Right cardiac atrium (tissue), 5 donors: ENCODE data around the gene BMS1. TPM values are rescaled to one million over a fixed set of nuclear protein-coding genes. Genes with fewer than 3 reads are reported as not detected.
A peak's percentile ranks its signal among the peaks of the same experiment; 100 is the strongest.
"Not testable (repeated sequence)": the region's sequence is repeated elsewhere in the genome, so short reads cannot be mapped to it uniquely, and the experiment has no call there.

Experiments
- ATAC-seq, 2 donors: fragments of 200-7000 bp; cut with Tn5 transposase; one replicate each; pipeline versions ENCODE4 v1.8.0 to v1.9.1; 2020; ENCODE audit warnings: moderate library complexity in 2 of 2, mild to moderate bottlenecking in 1 of 2
- DNase-seq, 3 donors: peaks; one replicate each; pipeline ENCODE4 v3.0.0-alpha.2; 2020
- H3K27ac ChIP-seq: one replicate; pipeline ENCODE4 v1.5.1; 2013; ENCODE audit warnings: mild to moderate bottlenecking, low read length, control low read depth, moderate library complexity
- H3K27me3 ChIP-seq: one replicate; pipeline ENCODE4 v1.6.1; 2013; ENCODE audit not compliant: control insufficient read depth, insufficient read depth
- H3K4me1 ChIP-seq: one replicate; pipeline ENCODE4 v1.6.1; 2013; ENCODE audit warnings: low read length; ENCODE audit not compliant: control insufficient read depth, insufficient read depth
- H3K4me3 ChIP-seq: one replicate; pipeline ENCODE4 v1.5.1; 2013; ENCODE audit warnings: low read length, control low read depth
- H3K9me3 ChIP-seq: one replicate; pipeline ENCODE4 v1.6.1; 2013; ENCODE audit warnings: low read length; ENCODE audit not compliant: control insufficient read depth
- WGBS: extraction: QIAGEN DNeasy Blood & Tissue Kit; methylation state at CpG from one replicate; pipeline ENCODE4 v1.1.7; 2013; 5-methylcytosine and 5-hydroxymethylcytosine counted together
- intact Hi-C, 4 donors: fragments of 100-400 bp; cut with DNase I; formaldehyde crosslinking; loops; one replicate each; pipeline versions ENCODE4 v1.11.0 to v1.14.0; 2022 to 2023
- polyA plus RNA-seq: library from polyadenylated mRNA; stranded (reverse); fragments of 200-250 nt; gene quantifications from one replicate; pipeline ENCODE4 v1.2.3, GENCODE V29; 2013
- total RNA-seq, 4 donors: library from RNA; stranded (reverse); fragmentation: NEBNext Ultra II Directional; extraction: Animal tissue kit (Norgen Biotek cat#: 25700); gene quantifications; one replicate each; pipeline ENCODE4 v1.2.1, GENCODE V29; 2021
- donor health status: healthy with polysubstance abuse.
- donor health status: DM: no; HTN: yes; CAD: no.
- donor health status: DM: no; HTN: no; CAD: no.
- donor health status: DM: no; HTN: yes; CAD: no; lungs with severe emphysema.
- donor health status: DM: yes; HTN: yes; CAD: no.

BMS1 gene
- total and polyA plus RNA-seq, 5 donors, result 6.8 to 13.1 (median 11.9) TPM

DNA sequence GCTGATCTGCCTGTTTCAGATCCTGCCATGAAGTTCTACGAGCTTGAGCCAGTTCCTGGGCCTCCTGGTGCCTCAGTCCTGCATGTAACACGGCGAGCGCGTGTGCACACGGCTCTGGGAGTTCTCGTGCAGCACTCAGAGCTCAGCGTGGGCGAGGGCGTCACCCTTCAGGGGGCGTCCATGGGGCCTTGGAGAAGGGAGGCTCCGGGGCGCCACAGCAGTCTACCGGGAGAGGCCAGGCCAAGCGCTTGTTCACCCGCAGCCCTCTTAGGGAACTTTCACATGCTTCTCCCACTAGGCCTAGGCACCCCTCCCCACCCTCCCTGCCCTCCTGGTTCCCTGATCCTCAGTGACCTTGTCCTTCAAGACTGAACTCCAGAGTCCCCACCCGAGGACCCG, 83.1 kb downstream of the BMS1 start:
- no peak overlapping the region for H3K4me3 ChIP-seq
- intact Hi-C loops, result loop anchor here (2.0 to 10.0 kb wide), 4 partner anchors 239 to 242 kb away; no protein-coding TSS in a partner anchor
- WGBS, result 37% methylated on average over 18 of the region's 18 CpGs
- no peak for DNase-seq
- no peak overlapping the region for H3K27ac ChIP-seq
- no peak for ATAC-seq
- no peaks in the 10 kb centered on the region for H3K9me3 ChIP-seq
- no peaks in the 10 kb centered on the region for H3K4me1 ChIP-seq
- H3K27me3 ChIP-seq, result no peaks in the 10 kb centered on the region

DNA sequence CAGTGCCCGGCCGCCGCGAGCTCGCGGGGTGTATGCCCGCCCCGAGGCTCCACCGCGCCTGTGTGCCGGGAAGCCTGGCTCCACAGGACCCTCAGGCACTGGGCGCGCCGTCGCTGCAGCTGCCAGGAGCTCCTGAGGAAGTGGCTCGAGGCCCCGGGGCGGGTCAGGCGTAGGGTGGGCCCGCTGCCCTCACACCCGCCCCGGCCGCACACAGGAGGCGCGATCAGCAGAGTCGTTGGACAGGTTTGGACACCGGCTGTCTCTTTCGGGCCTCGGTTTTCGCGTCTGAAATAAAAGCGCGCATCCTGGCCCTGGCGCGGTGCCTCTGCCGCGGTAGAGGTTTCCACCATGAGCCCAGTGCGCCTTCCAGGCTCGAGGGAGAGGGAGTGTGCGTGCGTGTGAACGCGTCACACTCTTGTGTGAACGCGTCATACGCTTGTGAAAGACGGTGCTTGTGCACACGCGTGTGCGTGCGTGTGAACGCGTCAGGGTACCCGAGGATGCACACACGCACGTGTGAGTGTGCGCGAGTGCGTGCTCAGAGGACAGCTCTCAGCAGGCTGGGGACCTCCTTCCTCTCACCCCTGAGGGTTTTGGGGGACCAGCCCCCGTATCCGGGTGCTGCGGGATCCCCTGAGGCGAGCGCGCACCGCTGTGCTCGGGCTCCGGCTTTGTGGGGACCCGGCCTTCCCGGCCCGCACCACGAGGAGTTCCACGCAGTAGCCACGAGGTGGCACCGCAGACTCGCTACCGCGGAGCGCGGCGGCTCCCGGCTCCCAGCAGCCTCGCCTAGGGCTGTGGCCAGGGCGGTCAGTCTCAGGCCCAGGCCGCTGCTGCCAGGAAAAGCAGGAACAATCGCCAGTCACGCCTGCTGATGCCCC, 83.8 kb downstream of the BMS1 start:
- intact Hi-C loops, result loop anchor here (2.0 to 10.0 kb wide), 4 partner anchors 238 to 241 kb away; no protein-coding TSS in a partner anchor
- Histone ChIP-seq H3K9me3 (no peaks in the 10 kb centered on the region), H3K27me3 (no peaks in the 10 kb centered on the region), H3K27ac (no peak overlapping the region), H3K4me1 (no peaks in the 10 kb centered on the region), H3K4me3 (no peak overlapping the region)
- WGBS, result 1% methylated on average over 87 of the region's 87 CpGs
- ATAC-seq (peak; percentile 100), DNase-seq (peak; percentile 89 to 95 (median 94))

DNA sequence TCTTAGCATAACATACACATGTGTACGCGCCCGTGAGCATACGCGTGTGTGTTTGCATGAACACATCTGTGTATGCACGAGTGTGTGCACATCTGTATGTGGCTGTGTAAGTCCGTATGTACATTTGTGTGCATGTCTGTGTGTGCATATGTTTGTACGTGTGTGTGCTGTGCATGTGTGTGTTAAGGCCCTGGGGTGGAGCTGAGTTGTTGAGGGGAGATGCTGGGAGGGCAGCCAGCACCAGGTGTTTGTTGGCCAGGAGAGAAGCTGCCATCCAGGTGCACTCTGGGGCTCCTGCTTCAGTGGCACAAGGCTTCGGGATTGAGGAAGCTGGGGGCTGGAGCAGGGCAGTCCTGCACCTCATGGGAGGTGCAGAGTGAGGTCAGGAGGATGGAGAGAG, 85.0 kb downstream of the BMS1 start:
- H3K27me3 ChIP-seq, result no peaks in the 10 kb centered on the region
- no peak overlapping the region for H3K4me3 ChIP-seq
- DNase-seq, result no peak
- ATAC-seq, result no peak
- H3K4me1 ChIP-seq, result no peaks in the 10 kb centered on the region
- no peak overlapping the region for H3K27ac ChIP-seq
- 94% methylated on average over 9 of the region's 9 CpGs for WGBS
- no peaks in the 10 kb centered on the region for H3K9me3 ChIP-seq
- intact Hi-C loops, result loop anchor here (2.0 to 10.0 kb wide), 4 partner anchors 237 to 240 kb away; no protein-coding TSS in a partner anchor

DNA sequence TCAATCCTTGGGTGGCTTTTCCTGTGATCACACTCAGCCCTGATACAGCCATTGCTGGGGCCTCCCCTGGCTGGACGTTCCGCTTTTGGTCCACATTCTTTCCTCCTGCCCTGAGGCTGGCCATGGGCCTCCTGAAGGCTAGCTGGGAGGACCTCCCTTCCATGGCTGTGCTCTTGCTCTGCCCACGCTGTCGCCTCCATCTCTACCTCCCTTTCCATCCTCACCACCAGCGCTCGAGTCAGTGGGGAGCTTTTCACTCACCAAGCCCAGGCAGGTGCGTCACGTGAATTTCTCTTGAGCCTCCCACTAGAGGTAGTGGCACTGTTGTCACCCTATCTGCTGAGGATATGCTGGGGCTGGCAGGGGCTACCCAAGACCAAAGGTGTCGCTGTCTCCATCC, 85.9 kb downstream of the BMS1 start:
- no peaks in the 10 kb centered on the region for H3K4me1 ChIP-seq
- no peak overlapping the region for H3K4me3 ChIP-seq
- intact Hi-C loops, result loop anchor here in 2 of 4 donors (5.0 to 10.0 kb wide), 2 partner anchors 236 to 239 kb away; no protein-coding TSS in a partner anchor
- no peak overlapping the region for H3K27ac ChIP-seq
- ATAC-seq, result no peak
- WGBS, result 90% methylated on average over 9 of the region's 9 CpGs
- no peak for DNase-seq
- H3K27me3 ChIP-seq, result no peaks in the 10 kb centered on the region
- H3K9me3 ChIP-seq, result no peaks in the 10 kb centered on the region

DNA sequence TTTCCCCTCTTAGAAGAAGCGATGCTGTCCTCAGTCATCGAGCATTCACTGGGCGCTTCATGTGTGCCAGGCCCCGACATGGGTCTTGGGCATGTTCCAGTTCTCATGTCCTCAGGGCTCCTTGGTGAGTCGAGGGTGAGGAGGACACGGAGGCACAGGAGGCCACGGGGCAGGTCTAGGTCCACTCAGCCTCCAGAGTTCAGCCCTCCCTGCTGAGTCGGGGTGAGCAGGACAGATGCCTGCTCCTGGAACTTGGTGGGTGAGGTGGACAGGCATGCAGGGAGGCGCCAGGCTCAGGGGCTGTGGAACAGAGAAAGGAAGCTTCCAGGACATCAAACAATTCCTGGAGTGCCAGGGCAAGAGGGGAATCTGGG, 87.4 kb downstream of the BMS1 start:
- Histone ChIP-seq H3K4me3 (no peak overlapping the region), H3K4me1 (no peaks in the 10 kb centered on the region), H3K27me3 (no peaks in the 10 kb centered on the region), H3K9me3 (no peaks in the 10 kb centered on the region), H3K27ac (no peak overlapping the region)
- ATAC-seq (no peak), DNase-seq (no peak)
- 92% methylated on average over 9 of the region's 9 CpGs for WGBS
- intact Hi-C loops, result loop anchor here in 3 of 4 donors (5.0 to 10.0 kb wide), 3 partner anchors 227 to 237 kb away; no protein-coding TSS in a partner anchor

DNA sequence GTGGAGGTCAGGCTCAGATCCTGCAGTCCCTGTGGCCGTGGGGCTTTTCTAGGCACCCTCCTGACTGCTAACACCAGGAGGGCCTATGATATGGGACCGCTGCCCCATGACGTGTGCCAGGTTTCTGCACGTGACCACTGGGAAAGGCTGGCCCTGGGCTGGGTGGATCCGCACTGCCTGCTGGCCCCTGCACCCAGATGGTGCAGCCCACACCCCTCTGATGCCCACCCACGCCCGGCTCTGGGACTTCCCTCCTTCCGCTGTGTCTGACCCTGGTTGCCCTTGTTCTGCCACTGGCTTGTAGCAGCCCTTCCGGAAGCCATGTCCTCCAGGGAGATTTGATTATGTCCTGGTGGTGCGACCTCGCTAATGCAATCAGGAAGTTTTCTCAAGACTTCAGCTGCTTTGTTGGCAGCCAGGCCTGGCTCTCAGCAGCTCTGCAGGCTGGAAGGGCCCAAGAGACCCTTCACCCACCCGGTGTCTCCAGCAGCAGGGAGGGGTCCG, 88.6 kb downstream of the BMS1 start:
- not testable (repeated sequence) for H3K4me3 ChIP-seq, H3K9me3 ChIP-seq, H3K27ac ChIP-seq, H3K4me1 ChIP-seq, ATAC-seq, H3K27me3 ChIP-seq
- DNase-seq, result peak; percentile 57 to 85 (median 80)
- 33% methylated on average over 13 of the region's 13 CpGs for WGBS
- intact Hi-C loops, result loop anchor here in 1 of 4 donors (5.0 kb wide), 1 partner anchor 226 kb away; no protein-coding TSS in a partner anchor

DNA sequence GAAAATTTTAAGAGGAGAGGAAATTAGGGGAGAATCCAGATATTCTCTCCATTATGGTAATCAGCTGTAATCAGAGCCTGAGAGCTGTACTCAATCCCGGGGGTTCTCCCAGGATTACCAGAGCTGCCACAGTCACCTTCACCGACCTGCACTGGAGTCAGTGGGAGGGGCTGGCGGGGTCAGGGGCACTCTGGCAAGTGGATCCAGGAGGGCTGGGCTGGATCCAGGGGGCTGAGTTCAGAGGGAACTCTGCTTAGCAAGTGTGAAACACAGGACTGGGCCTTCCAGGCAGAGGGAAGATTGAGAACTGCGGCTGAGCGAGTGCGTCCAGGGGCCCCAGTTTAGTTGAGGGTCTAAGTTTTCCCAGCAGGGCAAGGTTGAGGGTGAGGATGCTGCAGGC, 89.2 kb downstream of the BMS1 start:
- intact Hi-C loops, result loop anchor here in 1 of 4 donors (5.0 kb wide), 1 partner anchor 225 kb away; no protein-coding TSS in a partner anchor
- H3K4me1 ChIP-seq, result no peaks in the 10 kb centered on the region
- DNase-seq, result no peak
- no peak overlapping the region for H3K4me3 ChIP-seq
- no peaks in the 10 kb centered on the region for H3K27me3 ChIP-seq
- no peak overlapping the region for H3K27ac ChIP-seq
- no peak for ATAC-seq
- no peaks in the 10 kb centered on the region for H3K9me3 ChIP-seq
- 71% methylated on average over 6 of the region's 6 CpGs for WGBS

DNA sequence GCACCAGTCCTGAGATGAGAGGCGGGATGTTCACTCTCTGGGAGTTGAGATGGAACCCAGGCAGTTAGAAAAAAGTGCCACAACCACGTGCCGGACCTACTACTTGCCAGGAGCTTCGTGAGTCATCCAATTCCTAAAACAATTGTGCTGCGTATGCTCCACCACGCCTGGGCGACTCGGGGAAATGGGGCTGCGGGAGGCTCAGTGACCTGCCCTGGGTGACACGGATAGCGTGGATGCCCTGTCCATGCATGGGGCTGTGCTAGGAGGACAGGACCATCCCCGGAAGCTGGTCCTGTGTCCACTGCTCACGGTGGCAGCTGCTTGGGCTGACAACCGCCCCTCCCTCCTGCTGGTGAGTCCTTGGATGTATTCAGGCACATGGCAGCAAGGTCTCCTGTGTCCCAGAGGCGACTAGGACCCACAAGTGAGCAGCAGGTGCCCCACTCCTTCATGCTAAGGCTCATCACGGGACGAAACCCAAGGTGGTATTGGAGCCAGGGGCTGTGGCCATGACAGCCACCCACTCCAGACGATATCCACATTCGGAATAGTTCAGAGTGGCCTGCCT, 90.4 kb downstream of the BMS1 start:
- intact Hi-C loops, result loop anchor here in 1 of 4 donors (5.0 kb wide), 1 partner anchor 224 kb away; no protein-coding TSS in a partner anchor
- WGBS, result 87% methylated on average over 19 of the region's 19 CpGs

DNA sequence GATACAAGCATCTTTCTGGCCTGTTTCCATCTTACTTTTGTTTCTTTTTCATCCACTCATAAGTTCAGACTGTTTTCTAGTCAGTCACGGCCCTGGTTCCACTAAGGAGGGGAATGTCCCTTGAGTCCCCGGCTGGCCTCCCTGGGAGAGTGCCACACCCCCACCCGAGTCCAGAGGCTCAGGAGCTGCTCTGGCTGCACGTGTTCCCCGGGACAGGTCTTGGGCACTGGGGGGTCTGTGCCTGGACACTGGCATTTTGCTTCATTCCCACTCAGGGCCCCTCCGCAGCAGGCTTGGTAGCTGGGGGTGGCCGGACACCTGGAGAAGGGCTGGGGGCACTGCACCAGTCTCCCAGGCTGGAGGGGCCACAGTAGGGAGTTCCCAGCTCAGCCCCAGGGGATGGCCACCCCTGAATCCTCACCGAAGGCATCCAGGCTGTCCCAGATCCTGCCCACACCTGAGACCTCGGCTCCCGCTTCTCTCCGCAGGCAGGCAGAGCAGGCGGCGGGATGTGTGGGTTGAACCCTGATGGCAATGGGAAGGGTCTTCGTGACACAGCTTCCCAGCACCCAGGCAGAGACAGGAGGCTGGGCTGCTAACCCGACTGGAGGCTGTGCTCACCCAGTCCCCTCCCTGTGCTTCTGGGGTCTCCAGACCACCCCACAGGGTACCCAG, 92.3 kb downstream of the BMS1 start:
- intact Hi-C loops, result loop anchor here in 1 of 4 donors (5.0 kb wide), 1 partner anchor 222 kb away; no protein-coding TSS in a partner anchor
- no peaks in the 10 kb centered on the region for H3K27me3 ChIP-seq
- no peak for ATAC-seq

More for the DNA sequence above, 90.4 kb downstream of the BMS1 start:
- H3K27ac ChIP-seq, result no peak overlapping the region
- ATAC-seq (no peak), DNase-seq (no peak)
- no peaks in the 10 kb centered on the region for H3K27me3 ChIP-seq
- H3K4me1 ChIP-seq, result no peaks in the 10 kb centered on the region
- H3K9me3 ChIP-seq, result no peaks in the 10 kb centered on the region
- no peak overlapping the region for H3K4me3 ChIP-seq

DNA sequence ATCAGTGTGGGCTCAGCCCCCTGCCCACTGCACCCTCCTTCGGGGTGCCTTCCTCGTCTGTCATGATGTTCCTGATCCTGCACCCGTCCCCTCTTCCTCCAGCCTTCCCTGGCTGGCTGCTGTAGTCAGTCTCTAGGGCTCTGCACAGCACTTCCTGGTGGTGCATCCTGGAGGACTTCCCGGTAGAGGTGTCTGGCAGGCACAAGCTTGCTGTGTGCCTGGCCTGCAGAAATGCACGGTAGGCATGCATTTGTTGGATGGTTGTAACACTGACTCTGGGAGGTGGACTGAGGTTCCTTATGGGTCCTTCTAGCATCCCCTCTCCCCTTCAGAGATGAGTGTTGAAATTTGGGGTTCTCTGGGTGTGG, 92.8 kb downstream of the BMS1 start:
- no peaks in the 10 kb centered on the region for H3K4me1 ChIP-seq
- intact Hi-C loops, result no loop called here
- WGBS, result 70% methylated on average over 5 of the region's 5 CpGs
- H3K4me3 ChIP-seq, result no peak overlapping the region
- H3K27ac ChIP-seq, result no peak overlapping the region
- H3K27me3 ChIP-seq, result no peaks in the 10 kb centered on the region
- no peak for DNase-seq
- no peaks in the 10 kb centered on the region for H3K9me3 ChIP-seq
- no peak for ATAC-seq

More for the DNA sequence above, 92.3 kb downstream of the BMS1 start:
- H3K27ac ChIP-seq, result no peak overlapping the region
- H3K4me3 ChIP-seq, result no peak overlapping the region
- 85% methylated on average over 15 of the region's 15 CpGs for WGBS
- DNase-seq, result no peak
- H3K4me1 ChIP-seq, result no peaks in the 10 kb centered on the region
- H3K9me3 ChIP-seq, result no peaks in the 10 kb centered on the region
